Superior temporal gyrus (tissue), 1 donor: Measurements from ENCODE around the gene LCE3B.
A peak's percentile ranks its signal among the peaks of the same experiment; 100 is the strongest.
"Not testable (repeated sequence)": the region's sequence is repeated elsewhere in the genome, so short reads cannot be mapped to it uniquely, and the experiment has no call there.

ENCODE experiments used
- DNase-seq: peaks from one replicate; pipeline ENCODE4 v3.0.0-alpha.2; 2016; ENCODE audit errors: extremely low spot score

The LCE3B gene, protein sequence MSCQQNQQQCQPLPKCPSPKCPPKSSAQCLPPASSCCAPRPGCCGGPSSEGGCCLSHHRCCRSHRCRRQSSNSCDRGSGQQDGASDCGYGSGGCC

DNA sequence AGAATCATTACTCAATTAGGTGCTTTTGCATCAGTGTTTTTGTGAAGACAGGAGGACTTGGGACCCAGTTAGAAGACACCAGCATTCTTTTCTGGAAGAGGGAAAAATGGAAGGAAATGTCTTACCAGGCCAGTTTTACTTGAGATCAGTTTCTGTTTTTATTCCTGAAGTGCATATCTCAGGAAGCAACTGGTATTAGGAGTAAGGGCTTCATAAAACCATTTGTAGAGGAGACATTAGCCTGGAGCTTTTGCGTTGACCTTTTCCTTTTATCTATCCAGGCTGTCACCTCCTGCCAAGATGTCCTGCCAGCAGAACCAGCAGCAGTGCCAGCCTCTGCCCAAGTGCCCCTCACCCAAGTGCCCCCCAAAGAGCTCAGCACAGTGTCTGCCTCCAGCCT, at the start of gene LCE3B:
LCE3B (plus strand) TSS at position 301 of the 400 bp plus-strand sequence; CDS start at position 301, 0 bp downstream.
- DNase-seq = no peak

GRCh38 chr1:152565115-152565514, 48.5 kb upstream of the LCE3B start:
- no peak for DNase-seq

DNA sequence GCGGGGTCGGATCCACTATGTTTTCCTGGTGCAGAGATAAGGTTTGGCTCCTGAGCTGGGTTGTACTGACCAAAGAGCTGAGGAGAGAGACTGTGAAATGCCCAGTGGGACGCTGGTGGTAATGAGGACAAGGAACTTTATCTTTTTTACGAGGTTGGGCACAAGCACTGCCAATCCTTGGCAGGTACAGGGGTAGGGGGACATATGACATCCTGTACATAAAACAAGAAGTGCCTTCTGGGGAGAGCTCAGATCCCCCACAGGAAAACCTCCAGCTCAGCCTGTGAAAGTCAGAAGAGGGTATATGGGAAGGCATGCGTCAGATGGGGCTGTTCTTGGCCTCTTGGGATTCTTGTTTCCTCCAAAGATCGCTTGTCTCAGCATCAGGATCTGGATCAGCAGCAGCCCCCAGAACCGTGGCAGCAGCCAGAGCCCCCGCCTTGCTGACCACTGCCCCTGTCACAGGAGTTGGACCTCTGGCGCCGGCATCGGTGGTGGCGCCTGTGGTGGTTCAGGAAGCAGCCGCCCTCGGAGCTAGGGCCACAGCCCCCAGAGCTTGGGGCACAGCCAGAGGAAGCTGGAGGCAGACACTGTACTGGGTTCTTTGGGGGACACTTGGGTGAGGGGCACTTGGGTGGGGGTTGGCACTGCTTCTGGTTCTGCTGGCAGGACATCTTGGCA, 47.9 kb upstream of the LCE3B start:
- no peak for DNase-seq

DNA sequence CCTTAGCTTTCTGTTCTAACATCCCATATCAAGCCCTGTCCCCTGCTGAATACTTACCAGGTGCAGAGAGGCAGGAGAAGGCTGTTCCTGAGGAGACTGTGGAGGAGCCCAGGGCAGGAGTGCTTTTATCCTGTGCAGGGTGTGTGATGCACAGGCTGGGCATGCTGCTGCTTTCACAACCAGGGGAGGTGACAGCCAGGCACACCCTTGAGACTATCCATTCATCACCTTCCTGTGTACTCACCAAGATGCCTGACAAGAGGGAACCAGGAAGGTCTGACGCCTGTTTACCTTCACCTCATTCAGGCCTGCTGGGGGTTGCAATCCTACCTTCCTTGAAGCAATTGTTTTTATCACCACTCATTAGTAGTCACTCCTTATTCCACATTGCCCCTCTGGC, 46.9 kb upstream of the LCE3B start, which contains the start of gene LCE3E:
LCE3E (minus strand) TSS at position 100 of the 400 bp plus-strand sequence. CDS start 572 bp downstream, outside the sequence.
- DNase-seq = no peak

- no peak for DNase-seq
These were observed 36.4 kb upstream of the LCE3B start for GRCh38 chr1:152577168-152577567.

DNA sequence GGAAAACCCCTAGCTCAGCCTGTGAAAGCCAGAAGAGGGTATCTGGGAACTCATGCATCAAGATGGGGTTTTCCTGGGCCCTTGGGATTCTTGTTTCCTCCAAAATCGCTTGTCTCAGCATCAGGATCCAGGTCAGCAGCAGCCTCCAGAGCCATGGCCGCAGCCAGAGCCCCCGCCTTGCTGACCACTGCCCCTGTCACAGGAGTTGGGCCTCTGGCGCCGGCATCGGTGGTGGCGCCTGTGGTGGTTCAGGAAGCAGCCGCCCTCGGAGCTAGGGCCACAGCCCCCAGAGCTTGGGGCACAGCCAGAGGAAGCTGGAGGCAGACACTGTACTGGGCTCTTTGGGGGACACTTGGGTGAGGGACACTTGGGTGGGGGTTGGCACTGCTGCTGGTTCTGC, 34.1 kb upstream of the LCE3B start:
- DNase-seq = not testable (repeated sequence)

- no peak for DNase-seq
These were observed 33.2 kb upstream of the LCE3B start, which contains the start of gene LCE3D for GRCh38 chr1:152580433-152580832. Gene LCE3D, minus strand, starts transcription at chr1:152580516. Its CDS starts 580 bp downstream, at chr1:152579936.

DNA sequence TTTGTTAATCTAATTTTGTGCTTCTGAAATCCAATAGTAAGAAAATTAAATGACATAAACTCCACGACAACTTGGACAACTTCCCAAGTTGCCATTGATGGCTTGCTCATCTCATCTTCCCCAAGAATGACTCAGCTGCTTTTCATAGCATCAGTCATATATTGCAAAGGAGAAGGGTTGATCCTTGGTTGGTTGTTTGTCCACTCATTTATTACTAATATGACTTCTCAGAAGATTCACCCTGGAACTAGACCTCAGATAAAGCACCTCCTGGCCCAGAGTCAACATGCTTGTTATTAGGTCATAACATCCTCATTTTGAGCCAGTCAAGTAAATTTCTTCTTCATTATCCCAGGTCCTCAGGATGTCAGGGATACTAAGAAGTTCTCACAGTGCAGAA, 31.0 kb upstream of the LCE3B start:
- DNase-seq = no peak

GRCh38 chr1:152585586-152585985, 28.0 kb upstream of the LCE3B start:
- DNase-seq = no peak

- DNase-seq = no peak
These were observed 16.6 kb upstream of the LCE3B start for GRCh38 chr1:152596986-152597385.

DNA sequence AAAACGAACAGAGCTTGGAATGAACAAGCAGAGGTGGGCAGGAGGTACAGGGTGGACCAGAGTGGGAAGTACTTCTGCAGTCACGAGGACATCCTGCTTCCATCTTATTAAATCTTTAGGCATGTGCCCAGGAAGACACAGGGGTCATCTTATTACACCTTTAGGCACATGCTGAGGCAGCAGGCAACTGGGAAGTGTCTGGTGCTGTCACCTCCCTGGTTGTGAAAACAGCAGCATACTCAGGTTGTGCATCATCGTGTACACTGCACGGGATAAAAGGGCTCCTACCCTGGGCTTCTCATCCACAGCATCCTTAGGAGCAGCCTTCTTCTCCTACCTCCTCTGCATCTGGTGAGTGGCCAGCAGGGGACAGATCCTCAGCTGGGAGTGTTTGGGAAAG, 13.7 kb upstream of the LCE3B start, which contains the start of gene LCE3C:
LCE3C (plus strand) TSS at position 301 of the 400 bp plus-strand sequence. CDS start 498 bp downstream, outside the sequence.
- DNase-seq = no peak

DNA sequence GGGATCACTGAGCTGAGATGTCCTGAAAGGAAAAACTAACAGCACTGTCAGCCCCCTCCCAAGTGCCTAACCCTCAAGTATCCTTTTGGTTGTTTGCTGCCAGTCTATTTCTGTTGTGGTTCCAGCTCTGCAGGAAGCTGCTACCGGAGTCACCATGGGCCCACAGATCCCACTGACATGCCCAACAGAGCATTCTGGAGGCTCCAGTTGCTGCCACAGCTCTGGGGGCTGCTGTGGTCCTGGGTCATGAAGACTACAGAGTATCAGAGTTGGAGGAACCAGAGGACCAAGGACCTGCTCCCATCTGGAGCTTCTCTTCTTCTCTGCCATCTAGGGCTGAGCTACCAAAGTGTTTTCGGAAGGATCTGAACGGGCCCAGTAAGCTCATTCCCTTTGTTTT, 8.4 kb downstream of the LCE3B start:
- DNase-seq = no peak

GRCh38 chr1:152622803-152623202, 9.2 kb downstream of the LCE3B start, which contains the start of gene LCE3A:
Gene LCE3A, minus strand, starts transcription at chr1:152623103. Its CDS starts 0 bp downstream, at chr1:152623103.
- DNase-seq = no peak

- DNase-seq = no peak
These were observed 9.7 kb downstream of the LCE3B start for GRCh38 chr1:152623203-152623844.

GRCh38 chr1:152626744-152627143, 13.1 kb downstream of the LCE3B start:
- no peak for DNase-seq

DNA sequence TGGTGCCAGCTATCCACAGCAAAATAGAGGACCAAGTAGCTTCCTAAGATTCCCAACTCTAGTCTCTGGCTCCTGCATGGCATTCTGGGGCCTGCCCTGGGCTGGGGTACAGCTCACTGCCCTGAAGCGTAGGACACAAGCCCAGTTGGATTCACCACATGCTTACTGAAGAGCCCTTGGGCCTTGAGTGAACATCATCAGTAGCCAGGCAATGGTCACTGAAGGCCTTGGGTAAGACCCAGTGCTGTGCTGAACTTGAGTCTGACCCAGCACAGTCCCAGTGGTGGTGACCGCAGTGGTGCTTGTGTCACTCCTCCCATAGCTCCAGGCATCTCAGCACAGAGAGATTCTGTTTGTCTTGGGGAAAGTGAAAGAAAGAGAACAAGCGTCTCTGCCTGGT, 17.0 kb downstream of the LCE3B start:
- DNase-seq = no peak

DNA sequence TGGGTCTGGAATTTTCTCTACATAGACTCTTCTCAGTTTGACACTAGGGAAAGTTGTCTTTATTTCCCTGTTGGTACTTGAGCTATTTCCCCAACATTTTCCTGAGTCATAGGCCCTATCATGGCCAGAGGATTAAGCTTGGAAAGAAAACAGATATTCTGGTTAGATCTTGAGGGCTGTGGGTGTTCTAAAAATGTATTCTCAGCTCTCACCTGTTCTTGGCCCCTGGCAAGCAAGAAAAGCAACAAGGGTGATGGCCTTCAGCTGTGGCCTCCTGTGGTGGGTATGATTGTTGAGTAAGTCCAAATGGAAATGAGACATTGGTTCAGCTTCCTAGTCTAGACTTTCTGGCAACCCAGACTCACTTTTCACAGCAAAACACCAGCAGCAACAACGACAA, 26.7 kb downstream of the LCE3B start:
- no peak for DNase-seq

DNA sequence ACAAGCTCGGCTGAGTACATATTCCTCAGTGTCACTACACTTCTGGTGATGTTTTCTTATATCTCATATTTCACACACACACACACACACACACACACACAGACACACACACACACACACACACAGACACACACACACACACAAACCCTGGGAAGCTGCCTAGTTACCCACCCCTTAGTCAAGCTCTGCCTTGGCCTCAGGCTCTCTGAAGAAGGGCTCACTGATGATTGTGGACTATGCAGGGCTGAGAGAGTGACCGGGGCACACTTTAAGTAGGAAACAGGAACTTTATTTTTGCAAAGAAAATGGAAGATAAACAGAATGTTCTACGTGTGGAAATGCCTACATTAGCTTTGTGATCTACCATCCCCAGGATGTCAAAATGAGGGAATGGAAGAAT, 30.3 kb downstream of the LCE3B start:
- DNase-seq = no peak

DNA sequence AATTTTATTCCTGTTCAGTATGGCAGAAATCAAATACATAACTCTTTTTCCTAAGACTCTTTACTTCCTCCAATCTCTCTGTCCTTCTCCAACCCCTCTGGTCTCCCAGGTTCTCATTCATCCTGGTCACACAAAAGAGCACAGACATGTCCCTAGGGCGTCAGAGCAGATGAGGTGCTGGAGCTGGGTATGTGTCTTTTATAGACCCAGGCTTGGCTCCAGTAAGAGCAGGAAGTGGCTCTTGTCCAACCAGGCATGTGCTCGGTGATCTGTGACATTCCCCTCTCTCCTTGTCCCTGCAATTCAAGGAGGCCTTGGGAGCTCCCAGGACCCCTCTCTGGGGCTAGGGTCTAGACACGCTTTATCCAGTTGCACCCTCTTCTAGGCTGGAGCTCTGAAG, 31.5 kb downstream of the LCE3B start:
- no peak for DNase-seq

DNA sequence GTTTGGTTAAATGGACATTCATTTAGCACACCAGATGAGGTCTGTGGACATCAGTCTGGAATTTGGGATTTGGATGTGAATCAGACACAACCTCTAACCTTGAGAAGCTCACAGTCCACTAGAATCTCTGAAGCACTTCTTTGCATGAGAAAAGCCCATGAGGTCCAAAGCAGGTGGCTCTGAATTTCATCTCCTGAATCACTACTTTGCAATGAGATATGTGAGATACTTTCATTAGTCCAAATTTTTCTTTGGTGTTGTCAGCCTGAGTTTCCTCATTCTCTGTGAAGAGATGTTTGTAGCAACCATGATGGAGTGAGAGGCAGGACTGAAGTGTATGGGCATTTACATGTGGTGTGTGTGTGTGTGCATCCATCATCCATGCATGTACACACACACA, 33.0 kb downstream of the LCE3B start:
- DNase-seq = no peak

GRCh38 chr1:152654110-152654509, 40.5 kb downstream of the LCE3B start:
- peak; percentile 75 for DNase-seq

GRCh38 chr1:152656459-152656858, 42.8 kb downstream of the LCE3B start:
- no peak for DNase-seq

DNA sequence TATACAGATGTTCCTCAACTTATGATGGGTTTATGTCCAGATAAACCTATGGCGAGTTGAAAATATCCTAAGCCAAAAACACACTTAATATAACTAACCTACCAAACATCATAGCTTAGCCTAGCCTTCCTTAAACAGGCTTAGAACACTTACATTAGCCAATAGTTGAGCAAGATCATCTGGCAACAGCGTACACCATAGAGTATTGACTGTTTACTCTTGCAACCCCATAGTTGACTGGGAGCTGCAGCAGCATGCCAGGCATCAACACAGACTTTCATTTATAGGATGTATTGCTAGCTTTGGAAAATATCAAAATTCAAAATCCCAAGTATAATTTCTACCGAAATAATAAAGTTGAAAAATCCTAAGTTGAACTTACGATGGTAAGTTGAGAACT, 44.1 kb downstream of the LCE3B start:
- DNase-seq = no peak
